ENCODE measurements around the gene CCDC190. TPM values are rescaled to one million over a fixed set of nuclear protein-coding genes. Genes with fewer than 3 reads are reported as not detected.

The CCDC190 gene
- total and polyA plus RNA-seq, 2 of the 8 experiments (the other 6 are each of a cell fraction or from before 2014, with no cell fraction given) = not detected

DNA sequence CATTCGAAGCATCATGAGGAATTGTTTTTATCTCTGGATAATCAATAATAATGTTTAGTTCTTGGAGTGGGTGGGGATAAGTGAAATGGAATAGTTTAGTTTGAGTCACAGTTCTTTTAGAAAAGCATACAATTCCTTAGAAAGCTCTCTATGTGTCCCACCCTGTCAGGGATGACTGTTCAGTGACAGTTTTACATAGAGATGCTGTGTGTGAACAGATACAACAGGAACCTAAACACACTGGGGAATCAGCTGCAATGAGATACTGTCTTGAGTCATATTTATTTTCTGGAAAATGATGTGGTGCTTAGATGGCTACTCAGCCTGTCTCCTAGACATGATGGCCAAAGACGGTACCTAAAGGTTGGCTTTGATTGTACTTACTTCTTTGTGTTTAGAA, 25.7 kb upstream of the CCDC190 start:
- H4K91ac ChIP-seq (replicated peaks; ENCODE audit: insufficient read length, low read length) = no peak overlapping the region
- H3K79me1 ChIP-seq (ENCODE audit: low read depth, low read length) = no peaks in the 10 kb centered on the region; the same call in 1 of the 2 replicates
- no peak overlapping the region for H2BK15ac ChIP-seq (ENCODE audit: low read length)
- no peaks in the 10 kb centered on the region; a peak in 1 of 8 replicates for H3K36me3 ChIP-seq (ENCODE audit: control insufficient read depth in 2 of 4, insufficient read depth in 4 of 4, low read length in 3 of 4)
- H3K9me3 ChIP-seq (ENCODE audit: insufficient read depth in 2 of 2, low read depth in 1 of 2, low read length in 1 of 2) = no peaks in the 10 kb centered on the region
- H3K4ac ChIP-seq (replicated peaks; ENCODE audit: insufficient read length, low read depth, low read length) = no peak overlapping the region
- H3K4me3 ChIP-seq (ENCODE audit: extremely low read depth in 1 of 4, insufficient read depth in 2 of 4, low read depth in 3 of 4, low read length in 4 of 4) = no peak overlapping the region
- POLR2A ChIA-PET (ENCODE audit: partially characterized antibody) = no interaction called here
- no peak overlapping the region for H4K5ac ChIP-seq (ENCODE audit: insufficient read length, low read depth, low read length)
- no peaks in the 10 kb centered on the region for H3K79me2 ChIP-seq (ENCODE audit: control insufficient read depth in 1 of 2, insufficient read depth in 2 of 2, low read length in 2 of 2)
- H2AFZ ChIP-seq (ENCODE audit: low read length) = no peak overlapping the region
- H3K56ac ChIP-seq (replicated peaks; ENCODE audit: insufficient read length, low read depth, low read length) = no peak overlapping the region
- no peak overlapping the region for H2BK12ac ChIP-seq (ENCODE audit: low read depth, low read length)
- no peak overlapping the region for H3K9ac ChIP-seq (replicated peaks in 1 of 4; ENCODE audit: extremely low read depth in 1 of 4, low read depth in 3 of 4, low read length in 3 of 4)
- H4K8ac ChIP-seq (ENCODE audit: extremely low read depth, insufficient read depth, low read length) = no peak overlapping the region
- no peak overlapping the region for H3K18ac ChIP-seq (ENCODE audit: extremely low read depth, low read length)
- DNase-seq (ENCODE audit: low read depth in 1 of 2, low spot score in 2 of 2) = no peak
- H3K23ac ChIP-seq (ENCODE audit: insufficient read length) = no peak overlapping the region
- WGBS, 2 experiments (ENCODE audit: extremely low coverage in 1 of 2, insufficient coverage in 1 of 2, insufficient read length in 1 of 2, insufficient replicate concordance in 2 of 2, low coverage in 1 of 2, low lambda C conversion rate in 2 of 2, missing lambda C conversion rate in 1 of 2) = 93% methylated on average over 2 of the region's 2 CpGs; no CpG with 5 or more reads in 1 of the 2 experiments
- H2BK120ac ChIP-seq (replicated peaks; ENCODE audit: low read depth, low read length) = no peak overlapping the region
- TF ChIP-seq EZH2 (IDR thresholded peaks at IDR 0.05; ENCODE audit: low read depth, low read length, severe bottlenecking) (no peak), EP300 (IDR thresholded peaks at IDR 0.05; ENCODE audit: borderline replicate concordance in 1 of 2, low read depth in 2 of 2, low read length in 2 of 2) (no peak), CBX8 (IDR thresholded peaks at IDR 0.05; ENCODE audit: borderline replicate concordance, low read depth, low read length) (no peak), FOSL1 (IDR thresholded peaks at IDR 0.05; ENCODE audit: insufficient read depth, low read depth, low read length) (no peak), PHF8 (conservative IDR thresholded peaks at IDR 0.05; ENCODE audit: low read depth, low read length) (no peak), JUND (IDR thresholded peaks at IDR 0.05; ENCODE audit: low read length) (no peak), CEBPB (IDR thresholded peaks at IDR 0.05; ENCODE audit: low read depth, low read length) (no peak), POLR2A (IDR thresholded peaks at IDR 0.05; ENCODE audit: control extremely low read depth in 1 of 2, low read depth in 2 of 2, low read length in 2 of 2) (no peak)
- no peak for FAIRE-seq
- no peak overlapping the region for H3K14ac ChIP-seq (ENCODE audit: insufficient read length)
- H2AK5ac ChIP-seq (ENCODE audit: low read depth, low read length) = no peak overlapping the region
- H3K27me3 ChIP-seq (replicated peaks in 1 of 4; ENCODE audit: control insufficient read depth in 3 of 4, extremely low read depth in 1 of 4, insufficient read depth in 3 of 4, low read length in 3 of 4) = no peaks in the 10 kb centered on the region
- H3K4me2 ChIP-seq (ENCODE audit: insufficient read depth in 1 of 2, low read depth in 2 of 2, low read length in 2 of 2) = no peak overlapping the region
- H2BK20ac ChIP-seq (ENCODE audit: low read length) = no peak overlapping the region
- CTCF ChIA-PET (ENCODE audit: partially characterized antibody) = interaction anchor here (1.0 to 8.5 kb wide), 6 partner anchors 9 to 429 kb away, joined by 3 to 57 read pairs (median 4); partner anchors contain the start of gene RGS4
- H3K4me1 ChIP-seq (replicated peaks in 1 of 4; ENCODE audit: control insufficient read depth in 3 of 4, insufficient read depth in 4 of 4, low read length in 3 of 4) = peaks cover 0 to 4% (median 2%) of the 10 kb centered on the region in 4 experiments; a peak in 1 of 7 replicates
- no peaks in the 10 kb centered on the region for H4K20me1 ChIP-seq (replicated peaks in 1 of 2; ENCODE audit: control insufficient read depth in 1 of 2, insufficient read depth in 2 of 2, low read length in 2 of 2)
- no peak overlapping the region for H3K27ac ChIP-seq (ENCODE audit: low read depth, low read length)
- no peaks in the 10 kb centered on the region for H3K23me2 ChIP-seq (ENCODE audit: low read depth, low read length)
- H2BK5ac ChIP-seq (ENCODE audit: low read depth, low read length) = no peak overlapping the region
